Peyer's patch (tissue), 4 donors: ENCODE measurements around the gene LIPG.

ENCODE experiments used
- CTCF ChIP-seq, 6 experiments: fragments of 450-650 bp in 4 of 6; fragments of 200-600 bp in 2 of 6; sonication (generic) in 1 of 6; IDR thresholded peaks; one replicate each; pipeline ENCODE4 v1.5.1; 2017 to 2019; ENCODE audit warnings: antibody characterized with exemption in 6 of 6, mild to moderate bottlenecking in 3 of 6, moderate library complexity in 1 of 6
- POLR2A ChIP-seq, 2 donors: fragments of 450-650 bp; IDR thresholded peaks; one replicate each; pipeline ENCODE4 v1.5.1; 2017; ENCODE audit warnings: antibody characterized with exemption in 2 of 2, mild to moderate bottlenecking in 2 of 2, moderate library complexity in 2 of 2

GRCh38 chr18:49610022-49610445 is 48.2 kb downstream of the LIPG start:
- TF ChIP-seq CTCF (IDR thresholded peaks at IDR 0.05): no peak
- TF ChIP-seq POLR2A (IDR thresholded peaks at IDR 0.05): no peak
